HG02970 (cell line): ENCODE measurements around the gene EFNA2.
"Not testable (repeated sequence)": the region's sequence is repeated elsewhere in the genome, so short reads cannot be mapped to it uniquely, and the experiment has no call there.

Experiments
- ATAC-seq: cut with Tn5 transposase; IDR thresholded peaks from one replicate; pipeline ENCODE4 v1.9.1; 2021; ENCODE audit warnings: mild to moderate bottlenecking, moderate library complexity, moderate number of reproducible peaks; ENCODE audit not compliant: unreplicated experiment, low FRiP score

Gene EFNA2

GRCh38 chr19:1294688-1295087, 9.0 kb downstream of the EFNA2 start:
- no peak for ATAC-seq

GRCh38 chr19:1295169-1296012, 9.7 kb downstream of the EFNA2 start:
- ATAC-seq: no peak

GRCh38 chr19:1296078-1296477, 10.4 kb downstream of the EFNA2 start:
- ATAC-seq: no peak

- no peak for ATAC-seq
These were observed 11.1 kb downstream of the EFNA2 start for GRCh38 chr19:1296575-1297271.

GRCh38 chr19:1298235-1298634, 12.6 kb downstream of the EFNA2 start:
- ATAC-seq: no peak

GRCh38 chr19:1299801-1300200, 14.1 kb downstream of the EFNA2 start:
- no peak for ATAC-seq

GRCh38 chr19:1300744-1301490, 15.2 kb downstream of the EFNA2 start:
- no peak for ATAC-seq

- ATAC-seq: no peak
These were observed 17.0 kb downstream of the EFNA2 start for GRCh38 chr19:1302533-1303239.

GRCh38 chr19:1304197-1304924, 18.7 kb downstream of the EFNA2 start:
- no peak for ATAC-seq

- not testable (repeated sequence) for ATAC-seq
These were observed 19.7 kb downstream of the EFNA2 start for GRCh38 chr19:1305354-1305753.

- ATAC-seq: no peak
These were observed 21.6 kb downstream of the EFNA2 start for GRCh38 chr19:1307320-1307719.

- ATAC-seq: no peak
These were observed 22.2 kb downstream of the EFNA2 start for GRCh38 chr19:1307755-1308303.

GRCh38 chr19:1308718-1309117, 23.0 kb downstream of the EFNA2 start:
- no peak for ATAC-seq

GRCh38 chr19:1309977-1310852, 24.5 kb downstream of the EFNA2 start:
- no peak for ATAC-seq

- ATAC-seq: no peak
These were observed 25.1 kb downstream of the EFNA2 start for GRCh38 chr19:1310853-1311180.

- ATAC-seq: no peak
These were observed 25.9 kb downstream of the EFNA2 start for GRCh38 chr19:1311543-1312091.

- ATAC-seq: no peak
These were observed 27.4 kb downstream of the EFNA2 start for GRCh38 chr19:1312767-1313694.
